ENCODE results near the gene PID1.
"Not testable (repeated sequence)": the region's sequence is repeated elsewhere in the genome, so short reads cannot be mapped to it uniquely, and the experiment has no call there.

Gene PID1

GRCh38 chr2:229104025-229104424 is 167.1 kb downstream of the PID1 start:
- no peak for DNase-seq

- no peak for DNase-seq
Measured at GRCh38 chr2:229101314-229101713, 169.8 kb downstream of the PID1 start.

GRCh38 chr2:229099231-229099630 is 171.9 kb downstream of the PID1 start:
- DNase-seq, result no peak

GRCh38 chr2:229098801-229099200 is 172.3 kb downstream of the PID1 start:
- no peak for DNase-seq

GRCh38 chr2:229096409-229097066 is 174.5 kb downstream of the PID1 start:
- DNase-seq, result no peak

GRCh38 chr2:229095472-229095871 is 175.6 kb downstream of the PID1 start:
- no peak for DNase-seq

- no peak for DNase-seq
Measured at GRCh38 chr2:229090225-229090624, 180.9 kb downstream of the PID1 start.

GRCh38 chr2:229089776-229090175 is 181.3 kb downstream of the PID1 start:
- no peak for DNase-seq

GRCh38 chr2:229088966-229089700 is 182.0 kb downstream of the PID1 start:
- no peak for DNase-seq

- no peak for DNase-seq
Measured at GRCh38 chr2:229088517-229088913, 182.6 kb downstream of the PID1 start.

- DNase-seq, result no peak
Measured at GRCh38 chr2:229087843-229088516, 183.1 kb downstream of the PID1 start.

- no peak for DNase-seq
Measured at GRCh38 chr2:229087267-229087666, 183.8 kb downstream of the PID1 start.

- no peak for DNase-seq
Measured at GRCh38 chr2:229085439-229085838, 185.6 kb downstream of the PID1 start.

GRCh38 chr2:229084447-229084846 is 186.6 kb downstream of the PID1 start:
- no peak for DNase-seq

GRCh38 chr2:229083606-229084340 is 187.3 kb downstream of the PID1 start:
- no peak for DNase-seq

GRCh38 chr2:229081411-229081810 is 189.7 kb downstream of the PID1 start:
- DNase-seq, result no peak

- DNase-seq, result no peak
Measured at GRCh38 chr2:229080172-229080571, 190.9 kb downstream of the PID1 start.

- not testable (repeated sequence) for DNase-seq
Measured at GRCh38 chr2:229076886-229077285, 194.2 kb downstream of the PID1 start.

- DNase-seq, result no peak
Measured at GRCh38 chr2:229073935-229074334, 197.2 kb downstream of the PID1 start.

GRCh38 chr2:229071292-229071976 is 199.7 kb downstream of the PID1 start:
- no peak for DNase-seq

GRCh38 chr2:229066121-229066715 is 204.9 kb downstream of the PID1 start:
- DNase-seq, result no peak

- DNase-seq, result no peak
Measured at GRCh38 chr2:229064749-229065148, 206.3 kb downstream of the PID1 start.

All from stimulated activated CD4-positive, alpha-beta T cell treated with anti-CD3 and anti-CD28 coated beads, Interleukin-4, amount 100 ng/mL, for 4 hours (primary cell).